ENCODE data around the gene EXD1. TPM values are rescaled to one million over a fixed set of nuclear protein-coding genes. Genes with fewer than 3 reads are reported as not detected.
"Not testable (repeated sequence)": the region's sequence is repeated elsewhere in the genome, so short reads cannot be mapped to it uniquely, and the experiment has no call there.

Gene EXD1
- total RNA-seq, 2 experiments from 2014 or later, result not detected

DNA sequence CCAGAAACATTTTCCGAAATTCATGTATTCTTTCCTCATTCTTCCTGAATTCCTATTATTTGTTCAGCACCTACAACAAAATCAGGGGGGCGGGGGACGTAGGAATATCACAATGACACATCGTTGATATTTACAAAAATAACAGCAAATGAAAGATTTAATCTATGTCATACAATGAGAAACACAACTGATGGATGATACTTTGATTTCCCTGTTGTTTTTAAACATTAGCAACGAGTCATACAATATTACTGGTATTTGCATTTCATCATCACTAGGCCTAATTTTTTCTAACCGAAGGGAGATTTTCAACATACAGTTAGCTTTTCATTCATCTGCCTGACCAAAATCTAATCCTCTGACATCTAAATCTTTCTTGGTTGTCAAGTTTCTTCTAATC lies 69.2 kb downstream of the EXD1 start:
- intact Hi-C loops (cut with micrococcal nuclease), result no loop called here
- H3K36me3 Mint-ChIP-seq, result no peaks in the 10 kb centered on the region
- ChIA-PET POLR2A (no interaction called here), CTCF (no interaction called here)
- peaks cover 14% of the 10 kb centered on the region for H3K4me1 Mint-ChIP-seq (ENCODE audit: low read depth)
- H3K9me3 Mint-ChIP-seq, result no peaks in the 10 kb centered on the region
- peaks cover 1% of the 10 kb centered on the region for H3K27me3 Mint-ChIP-seq
- no peak overlapping the region for H3K27ac Mint-ChIP-seq
- no peak for DNase-seq
- no peak overlapping the region for H3K4me3 Mint-ChIP-seq

DNA sequence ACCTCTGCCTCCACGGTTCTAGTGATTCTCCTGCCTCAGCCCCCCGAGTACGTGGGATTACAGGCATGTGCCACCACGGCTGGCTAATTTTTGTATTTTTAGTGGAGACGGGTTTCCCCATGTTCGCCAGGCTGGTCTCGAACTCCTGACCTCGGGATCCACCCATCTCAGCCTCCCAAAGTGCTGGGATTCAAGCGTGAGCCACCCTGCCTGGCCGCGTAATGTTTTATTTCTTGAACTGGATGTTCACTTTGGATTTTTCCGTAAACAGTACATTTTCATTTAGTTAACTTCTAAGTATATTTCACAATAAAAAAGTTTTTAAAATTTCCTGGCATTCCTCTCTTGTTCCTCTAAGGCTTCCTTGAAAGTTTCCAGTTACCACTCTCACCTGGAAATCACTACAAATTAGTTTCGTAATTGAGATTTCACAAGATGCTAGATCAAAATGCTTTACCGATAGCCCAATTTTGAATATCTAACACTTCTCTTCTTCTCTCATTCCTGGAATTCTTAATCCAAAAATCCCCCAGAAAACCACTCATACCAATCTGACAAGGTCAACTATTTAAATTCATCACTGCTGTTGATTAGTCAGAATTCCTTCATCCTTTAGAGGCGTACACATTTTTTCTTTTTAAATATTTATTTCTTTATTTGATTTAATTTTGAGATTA lies 69.8 kb downstream of the EXD1 start:
- no peak overlapping the region for H3K4me3 Mint-ChIP-seq
- H3K27me3 Mint-ChIP-seq, result no peaks in the 10 kb centered on the region
- intact Hi-C loops (cut with micrococcal nuclease), result no loop called here
- H3K4me1 Mint-ChIP-seq (ENCODE audit: low read depth), result peaks cover 14% of the 10 kb centered on the region
- no peaks in the 10 kb centered on the region for H3K9me3 Mint-ChIP-seq
- CTCF ChIA-PET, result no interaction called here
- H3K36me3 Mint-ChIP-seq, result no peaks in the 10 kb centered on the region
- H3K27ac Mint-ChIP-seq, result no peak overlapping the region
- no peak for DNase-seq
- POLR2A ChIA-PET, result no interaction called here

DNA sequence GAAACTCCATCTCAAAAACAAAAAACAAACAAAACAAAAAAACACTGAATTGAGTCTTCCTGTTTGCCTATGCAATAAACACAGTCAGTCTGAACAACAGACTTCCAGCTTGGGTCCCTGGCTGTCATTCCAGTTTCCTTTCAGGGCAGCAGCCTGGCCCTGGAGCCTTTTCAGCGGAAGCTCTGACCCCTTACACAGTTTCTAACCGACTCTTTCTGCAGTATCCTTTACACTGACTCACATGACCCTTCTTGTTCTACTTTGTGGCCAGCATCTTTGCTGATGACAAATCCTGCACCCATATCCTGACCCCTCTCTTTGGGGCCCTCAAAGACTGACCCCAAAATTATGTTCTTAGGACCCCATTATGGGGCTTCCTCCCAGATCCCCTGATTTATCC lies 76.1 kb downstream of the EXD1 start:
- no peak overlapping the region for H3K27ac Mint-ChIP-seq
- no peaks in the 10 kb centered on the region for H3K9me3 Mint-ChIP-seq
- no peak for DNase-seq
- ChIA-PET CTCF (no interaction called here), POLR2A (no interaction called here)
- H3K36me3 Mint-ChIP-seq, result no peaks in the 10 kb centered on the region
- intact Hi-C loops (cut with micrococcal nuclease), result loop anchor here (10.0 kb wide), 1 partner anchor 80 kb away; the partner anchor contains the start of genes CHP1 and EXD1
- H3K4me3 Mint-ChIP-seq, result no peak overlapping the region
- no peaks in the 10 kb centered on the region for H3K27me3 Mint-ChIP-seq
- H3K4me1 Mint-ChIP-seq (ENCODE audit: low read depth), result peaks cover 15% of the 10 kb centered on the region

DNA sequence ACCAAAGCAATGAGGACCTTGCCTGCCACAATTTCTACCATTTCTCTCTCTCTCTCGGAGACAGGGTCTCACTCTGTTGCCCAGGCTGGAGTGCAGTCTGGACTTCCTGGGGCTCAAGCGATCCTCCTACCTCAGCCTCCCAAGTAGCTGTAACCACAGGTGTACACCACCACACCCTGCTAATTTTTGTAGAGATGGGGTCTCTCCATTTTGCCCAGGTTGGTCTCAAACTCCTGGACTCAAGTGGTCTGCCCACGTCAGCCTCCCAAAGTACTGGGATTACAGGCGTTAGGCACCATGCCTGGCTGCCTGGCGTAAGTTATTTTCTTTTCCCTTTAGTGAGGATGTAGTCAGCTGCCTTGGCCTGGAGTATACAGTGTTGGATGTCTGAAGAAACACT lies 76.8 kb downstream of the EXD1 start:
- intact Hi-C loops (cut with micrococcal nuclease), result loop anchor here (10.0 kb wide), 1 partner anchor 81 kb away; the partner anchor contains the start of genes CHP1 and EXD1
- ChIA-PET POLR2A (no interaction called here), CTCF (no interaction called here)

DNA sequence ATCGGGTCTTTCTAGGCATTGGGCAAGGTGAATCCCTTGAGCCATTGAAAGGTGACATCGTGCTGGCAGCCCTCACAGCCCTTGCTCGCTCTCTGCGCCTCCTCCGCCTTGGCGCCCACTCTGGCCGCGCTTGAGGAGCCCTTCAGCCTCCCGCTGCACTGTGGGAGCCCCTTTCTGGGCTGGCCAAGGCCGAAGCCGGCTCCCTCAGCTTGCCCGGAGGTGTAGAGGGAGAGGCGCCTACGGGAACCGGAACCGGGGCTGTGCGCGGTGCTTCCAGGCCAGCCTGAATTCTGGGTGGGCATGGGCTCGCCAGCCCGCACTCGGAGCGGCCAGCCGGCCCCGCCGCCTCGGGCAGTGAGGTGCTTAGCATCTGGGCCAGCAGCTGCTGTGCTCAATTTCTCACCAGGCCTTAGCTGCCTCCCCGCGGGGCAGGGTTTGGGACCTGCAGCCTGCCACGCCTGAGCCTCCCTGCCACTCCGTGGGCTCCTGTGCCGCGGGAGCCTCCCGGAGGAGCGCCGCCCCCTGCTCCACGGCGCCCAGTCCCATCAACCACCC lies 79.0 kb downstream of the EXD1 start:
- Mint-ChIP-seq H3K4me3 (no peak overlapping the region), H3K27ac (no peak overlapping the region), H3K4me1 (ENCODE audit: low read depth) (peaks cover 15% of the 10 kb centered on the region), H3K27me3 (no peaks in the 10 kb centered on the region), H3K36me3 (no peaks in the 10 kb centered on the region), H3K9me3 (no peaks in the 10 kb centered on the region)
- ChIA-PET POLR2A (no interaction called here), CTCF (interaction anchor here (1.5 kb wide), 1 partner anchor 35 kb away, joined by 3 read pairs; no protein-coding TSS in a partner anchor)
- DNase-seq, result no peak
- intact Hi-C loops (cut with micrococcal nuclease), result loop anchor here (2.0 to 10.0 kb wide), 2 partner anchors 37 to 83 kb away; partner anchors contain the start of genes CHP1 and EXD1

More for the DNA sequence above, 76.8 kb downstream of the EXD1 start:
- no peak for DNase-seq
- Mint-ChIP-seq H3K9me3 (no peaks in the 10 kb centered on the region), H3K4me1 (ENCODE audit: low read depth) (peaks cover 15% of the 10 kb centered on the region), H3K36me3 (no peaks in the 10 kb centered on the region), H3K27ac (no peak overlapping the region), H3K27me3 (no peaks in the 10 kb centered on the region), H3K4me3 (no peak overlapping the region)

DNA sequence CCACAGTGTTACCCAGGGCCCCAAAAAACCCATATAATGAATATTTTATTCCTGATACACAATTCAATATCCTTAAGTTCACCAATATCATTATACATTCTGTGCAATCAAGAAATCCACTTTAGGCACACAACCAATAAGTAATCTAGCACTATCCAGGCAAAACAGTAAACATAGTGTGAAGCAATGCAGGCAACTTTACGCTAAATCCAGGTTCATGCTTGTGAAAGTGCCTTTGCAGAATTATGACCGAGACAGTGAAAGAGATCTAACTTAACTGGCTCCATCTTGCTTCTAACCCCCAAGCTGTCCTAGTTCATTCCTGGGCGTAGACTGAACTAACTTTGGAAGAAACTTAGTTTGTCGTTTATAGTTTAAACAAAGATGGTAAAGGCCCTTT lies 80.3 kb downstream of the EXD1 start:
- Mint-ChIP-seq H3K4me3 (no peak overlapping the region), H3K4me1 (ENCODE audit: low read depth) (peaks cover 15% of the 10 kb centered on the region), H3K27ac (peak overlapping the region; percentile 30), H3K27me3 (no peaks in the 10 kb centered on the region), H3K9me3 (no peaks in the 10 kb centered on the region), H3K36me3 (no peaks in the 10 kb centered on the region)
- CTCF ChIA-PET, result interaction anchor here (0.9 to 1.5 kb wide), 3 partner anchors 36 to 293 kb away, joined by 3 read pairs; partner anchors contain the start of gene CHP1
- intact Hi-C loops (cut with micrococcal nuclease), result loop anchor here (2.0 to 10.0 kb wide), 2 partner anchors 35 to 85 kb away; partner anchors contain the start of genes CHP1 and EXD1
- no peak for DNase-seq
- POLR2A ChIA-PET, result no interaction called here

DNA sequence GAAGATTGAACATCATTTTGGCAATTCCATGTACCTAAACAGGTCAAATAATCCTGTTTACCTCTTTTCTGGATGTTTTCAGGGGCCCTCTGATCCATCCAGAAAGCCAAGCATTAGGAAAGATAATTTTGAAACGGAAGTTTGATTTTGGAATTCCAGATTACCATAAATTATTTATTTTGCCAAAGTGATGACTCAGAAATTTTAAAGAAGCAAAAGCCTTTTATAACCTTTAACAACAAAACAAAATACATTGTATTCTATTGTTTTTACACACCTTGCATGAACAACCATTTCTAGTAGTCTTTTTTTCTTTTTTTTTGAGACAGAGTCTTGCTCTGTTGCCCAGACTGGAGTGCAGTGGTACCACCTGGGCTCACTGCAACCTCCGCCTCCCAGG lies 82.5 kb downstream of the EXD1 start:
- intact Hi-C loops (cut with micrococcal nuclease), result no loop called here
- POLR2A ChIA-PET, result no interaction called here
- no peak overlapping the region for H3K27ac Mint-ChIP-seq
- no peaks in the 10 kb centered on the region for H3K36me3 Mint-ChIP-seq
- no peak for DNase-seq
- H3K4me3 Mint-ChIP-seq, result no peak overlapping the region
- H3K27me3 Mint-ChIP-seq, result no peaks in the 10 kb centered on the region
- CTCF ChIA-PET, result no interaction called here
- peaks cover 15% of the 10 kb centered on the region for H3K4me1 Mint-ChIP-seq (ENCODE audit: low read depth)
- H3K9me3 Mint-ChIP-seq, result no peaks in the 10 kb centered on the region

DNA sequence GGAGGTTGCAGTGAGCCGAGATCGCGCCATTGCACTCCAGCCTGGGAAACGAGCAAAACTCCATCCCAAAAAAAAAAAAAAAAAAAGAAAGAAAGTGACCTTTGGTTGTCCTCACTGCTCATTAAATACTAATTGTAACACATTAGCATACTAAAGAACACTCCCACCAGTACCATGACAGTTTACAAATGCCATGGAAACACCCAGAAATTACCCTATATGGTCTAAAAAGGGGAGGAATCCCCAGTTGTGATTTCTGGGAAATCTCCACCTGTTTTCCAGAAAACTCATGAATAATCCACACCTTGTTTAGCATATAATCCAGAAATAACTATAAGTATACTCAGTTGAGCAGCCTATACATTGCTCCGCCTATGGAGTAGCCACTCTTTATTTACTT lies 90.9 kb downstream of the EXD1 start:
- no peaks in the 10 kb centered on the region for H3K9me3 Mint-ChIP-seq
- intact Hi-C loops (cut with micrococcal nuclease), result no loop called here
- H3K4me3 Mint-ChIP-seq, result no peak overlapping the region
- H3K27ac Mint-ChIP-seq, result no peak overlapping the region
- no peaks in the 10 kb centered on the region for H3K4me1 Mint-ChIP-seq (ENCODE audit: low read depth)
- DNase-seq, result no peak
- POLR2A ChIA-PET, result no interaction called here
- H3K27me3 Mint-ChIP-seq, result no peaks in the 10 kb centered on the region
- no peaks in the 10 kb centered on the region for H3K36me3 Mint-ChIP-seq
- CTCF ChIA-PET, result no interaction called here

DNA sequence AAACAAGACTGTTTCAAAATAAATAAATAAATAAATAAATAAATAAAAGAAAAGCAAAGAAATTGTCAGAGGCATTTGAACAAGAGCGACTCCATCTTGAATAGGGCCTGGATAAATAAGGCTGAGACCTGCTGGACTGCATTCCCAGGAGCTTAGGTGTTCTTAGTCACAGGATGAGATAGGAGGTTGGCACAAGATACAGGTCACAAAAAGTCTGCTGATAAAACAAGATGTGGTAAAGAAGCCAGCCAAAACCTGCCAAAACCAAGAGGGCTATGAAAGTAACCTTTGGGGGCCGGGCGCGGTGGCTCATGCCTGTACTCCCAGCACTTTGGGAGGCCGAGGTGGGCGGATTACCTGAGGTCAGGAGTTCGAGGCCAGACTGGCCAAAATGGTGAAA lies 91.4 kb downstream of the EXD1 start:
- H3K36me3 Mint-ChIP-seq; H3K27ac Mint-ChIP-seq; H3K4me3 Mint-ChIP-seq; POLR2A ChIA-PET; DNase-seq; CTCF ChIA-PET; H3K27me3 Mint-ChIP-seq; H3K4me1 Mint-ChIP-seq (ENCODE audit: low read depth); intact Hi-C loops (cut with micrococcal nuclease); H3K9me3 Mint-ChIP-seq: not testable (repeated sequence)

DNA sequence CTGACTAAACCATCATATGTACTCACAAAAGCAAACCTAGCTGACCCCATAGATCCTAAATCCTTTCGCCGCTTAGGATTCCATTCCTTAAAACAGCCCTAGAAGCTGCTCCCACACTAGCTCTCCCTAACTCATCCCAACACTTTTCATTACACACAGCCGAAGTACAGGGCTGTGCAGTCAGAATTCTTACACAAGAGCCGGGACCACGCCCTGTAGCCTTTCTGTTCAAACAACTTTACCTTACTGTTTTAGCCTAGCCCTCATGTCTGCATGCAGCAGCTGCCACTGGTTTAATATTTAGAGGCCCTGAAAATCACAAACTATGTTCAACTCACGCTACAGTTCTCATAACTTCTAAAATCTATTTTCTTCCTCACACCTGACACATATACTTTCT lies 95.0 kb downstream of the EXD1 start:
- H3K4me1 Mint-ChIP-seq (ENCODE audit: low read depth); H3K9me3 Mint-ChIP-seq; H3K27ac Mint-ChIP-seq; H3K27me3 Mint-ChIP-seq; POLR2A ChIA-PET; intact Hi-C loops (cut with micrococcal nuclease); CTCF ChIA-PET; DNase-seq; H3K4me3 Mint-ChIP-seq; H3K36me3 Mint-ChIP-seq: not testable (repeated sequence)

DNA sequence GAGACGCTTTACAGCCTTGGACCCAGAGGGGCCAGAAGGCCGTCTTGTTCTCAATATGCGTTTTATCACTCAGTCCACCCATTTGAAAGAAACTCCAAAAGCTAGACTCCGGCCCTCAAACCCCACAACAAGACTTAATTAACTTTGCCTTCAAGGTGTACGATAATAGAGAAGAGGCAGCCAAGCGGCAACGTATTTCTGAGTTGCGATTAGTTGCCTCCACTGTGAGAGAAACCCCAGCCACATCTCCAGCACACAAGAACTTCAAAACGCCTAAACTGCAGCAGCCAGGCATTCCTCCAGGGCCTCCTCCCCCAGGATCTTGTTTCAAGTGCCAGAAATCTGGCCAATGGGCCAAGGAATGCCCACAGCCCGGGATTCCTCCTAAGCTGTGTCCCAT lies 97.1 kb downstream of the EXD1 start:
- Mint-ChIP-seq H3K4me3 (no peak overlapping the region), H3K36me3 (no peaks in the 10 kb centered on the region), H3K9me3 (peaks cover 4% of the 10 kb centered on the region), H3K4me1 (ENCODE audit: low read depth) (no peaks in the 10 kb centered on the region), H3K27ac (no peak overlapping the region), H3K27me3 (peaks cover 3% of the 10 kb centered on the region)
- DNase-seq, result no peak
- CTCF ChIA-PET, result no interaction called here
- POLR2A ChIA-PET, result no interaction called here
- intact Hi-C loops (cut with micrococcal nuclease), result no loop called here
